CD4-positive, alpha-beta T cell treated with Interleukin-12 subunit alpha and Interleukin-12 subunit beta, for 1 hour (primary cell): Measurements from ENCODE around the gene TAMM41.
"Not testable (repeated sequence)": the region's sequence is repeated elsewhere in the genome, so short reads cannot be mapped to it uniquely, and the experiment has no call there.

Experiments used
- DNase-seq: peaks from one replicate; pipeline ENCODE4 v3.0.0-alpha.2; 2020

The TAMM41 gene

GRCh38 chr3:11810276-11810675, 36.4 kb downstream of the TAMM41 start:
- no peak for DNase-seq

- no peak for DNase-seq
These were observed 38.5 kb downstream of the TAMM41 start for GRCh38 chr3:11808231-11808630.

GRCh38 chr3:11807686-11808085, 39.0 kb downstream of the TAMM41 start:
- DNase-seq: no peak

- DNase-seq: no peak
These were observed 41.0 kb downstream of the TAMM41 start for GRCh38 chr3:11805716-11806115.

- peak; percentile 59 for DNase-seq
These were observed 42.5 kb downstream of the TAMM41 start for GRCh38 chr3:11803977-11804892.

GRCh38 chr3:11799791-11800190, 46.9 kb downstream of the TAMM41 start:
- DNase-seq: no peak

- DNase-seq: no peak
These were observed 51.8 kb downstream of the TAMM41 start for GRCh38 chr3:11794927-11795326.

- no peak for DNase-seq
These were observed 55.1 kb downstream of the TAMM41 start for GRCh38 chr3:11791339-11792200.

- DNase-seq: no peak
These were observed 57.3 kb downstream of the TAMM41 start for GRCh38 chr3:11789412-11789811.

- DNase-seq: peak; percentile 36
These were observed 61.7 kb downstream of the TAMM41 start for GRCh38 chr3:11784971-11785377.

GRCh38 chr3:11780341-11780740, 66.3 kb downstream of the TAMM41 start:
- no peak for DNase-seq

GRCh38 chr3:11779626-11780025, 67.1 kb downstream of the TAMM41 start:
- no peak for DNase-seq

GRCh38 chr3:11778248-11778647, 68.4 kb downstream of the TAMM41 start:
- no peak for DNase-seq

- DNase-seq: no peak
These were observed 70.3 kb downstream of the TAMM41 start for GRCh38 chr3:11776346-11776745.

GRCh38 chr3:11775493-11775892, 71.2 kb downstream of the TAMM41 start:
- no peak for DNase-seq

- DNase-seq: no peak
These were observed 72.3 kb downstream of the TAMM41 start for GRCh38 chr3:11774296-11774877.

GRCh38 chr3:11771931-11772330, 74.8 kb downstream of the TAMM41 start:
- DNase-seq: not testable (repeated sequence)

- DNase-seq: peak; percentile 90
These were observed 76.0 kb downstream of the TAMM41 start for GRCh38 chr3:11770477-11771391.

GRCh38 chr3:11769704-11770476, 76.8 kb downstream of the TAMM41 start:
- DNase-seq: no peak

GRCh38 chr3:11768604-11769003, 78.1 kb downstream of the TAMM41 start:
- DNase-seq: no peak

- no peak for DNase-seq
These were observed 81.7 kb downstream of the TAMM41 start for GRCh38 chr3:11764931-11765363.
